Cardiac septum (tissue), 1 donor: Measurements from ENCODE around the gene PRPF40B. TPM values are rescaled to one million over a fixed set of nuclear protein-coding genes. Genes with fewer than 3 reads are reported as not detected.

Experiments used
- DNase-seq: peaks from one replicate; pipeline ENCODE4 v3.0.0-alpha.2; 2020; ENCODE audit warnings: low spot score
- intact Hi-C: fragments of 100-400 bp; cut with DNase I; formaldehyde crosslinking; loops from one replicate; pipeline ENCODE4 v1.14.0; 2022
- total RNA-seq: library from RNA; stranded (reverse); fragmentation: NEBNext Ultra II Directional; extraction: Animal tissue kit (Norgen Biotek cat#: 25700); gene quantifications from one replicate; pipeline ENCODE4 v1.2.1, GENCODE V29; 2021
- donor health status: DM: no; HTN: no; CAD: no.

PRPF40B gene
- total RNA-seq, 1 donor from 2014 or later: 30.1 TPM

GRCh38 chr12:49649445-49649844 is 26.1 kb downstream of the PRPF40B start:
- no peak for DNase-seq
- intact Hi-C loops: loop anchor here (10.0 kb wide), 1 partner anchor 185 kb away; no protein-coding TSS in a partner anchor

GRCh38 chr12:49649892-49650291 is 26.5 kb downstream of the PRPF40B start:
- intact Hi-C loops: loop anchor here (10.0 kb wide), 1 partner anchor 185 kb away; no protein-coding TSS in a partner anchor
- DNase-seq: no peak

GRCh38 chr12:49651855-49652254 is 28.5 kb downstream of the PRPF40B start:
- DNase-seq: no peak
- intact Hi-C loops: no loop called here

GRCh38 chr12:49652921-49653520 is 29.7 kb downstream of the PRPF40B start:
- intact Hi-C loops: no loop called here
- DNase-seq: peak; percentile 56

- no peak for DNase-seq
- intact Hi-C loops: no loop called here
Measured at GRCh38 chr12:49654715-49655114, 31.4 kb downstream of the PRPF40B start.

DNA sequence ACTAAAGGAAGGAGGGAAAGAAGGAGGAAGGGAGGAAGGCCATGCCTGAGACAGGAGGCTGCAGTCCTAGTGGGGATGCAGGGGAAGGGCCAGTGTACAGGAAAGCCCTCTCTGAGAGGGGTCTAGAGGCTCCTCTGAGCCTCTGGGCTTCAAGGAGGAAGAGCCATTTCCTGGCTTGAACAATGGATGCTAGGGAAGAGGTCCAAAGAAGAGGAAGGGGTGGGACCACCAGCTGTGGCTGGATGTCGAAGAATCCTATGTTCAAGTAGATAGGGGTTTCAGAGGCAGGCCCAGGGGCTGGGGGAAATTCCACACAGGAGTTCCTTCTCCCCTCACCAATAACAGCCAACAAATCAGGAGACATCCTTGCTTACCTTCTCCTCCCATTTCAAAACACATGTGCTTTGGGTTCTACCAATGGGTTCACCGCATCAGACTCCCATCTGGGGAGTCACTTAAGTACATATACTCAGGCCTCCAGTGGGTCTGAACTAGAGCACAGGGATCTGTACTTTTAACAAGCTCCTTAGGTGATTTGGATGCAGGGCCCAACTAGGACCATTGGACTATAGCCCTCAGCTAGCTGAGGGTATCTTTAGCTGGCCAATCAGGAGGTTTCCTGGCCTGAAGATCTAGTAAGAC is 32.4 kb downstream of the PRPF40B start:
- DNase-seq: no peak
- intact Hi-C loops: no loop called here

- intact Hi-C loops: no loop called here
Measured at GRCh38 chr12:49658276-49658675, 34.9 kb downstream of the PRPF40B start.

GRCh38 chr12:49659753-49660152 is 36.4 kb downstream of the PRPF40B start:
- intact Hi-C loops: no loop called here
- DNase-seq: no peak

More at GRCh38 chr12:49658276-49658675, 34.9 kb downstream of the PRPF40B start:
- DNase-seq: no peak

GRCh38 chr12:49661191-49661590 is 37.8 kb downstream of the PRPF40B start:
- intact Hi-C loops: no loop called here
- DNase-seq: no peak

DNA sequence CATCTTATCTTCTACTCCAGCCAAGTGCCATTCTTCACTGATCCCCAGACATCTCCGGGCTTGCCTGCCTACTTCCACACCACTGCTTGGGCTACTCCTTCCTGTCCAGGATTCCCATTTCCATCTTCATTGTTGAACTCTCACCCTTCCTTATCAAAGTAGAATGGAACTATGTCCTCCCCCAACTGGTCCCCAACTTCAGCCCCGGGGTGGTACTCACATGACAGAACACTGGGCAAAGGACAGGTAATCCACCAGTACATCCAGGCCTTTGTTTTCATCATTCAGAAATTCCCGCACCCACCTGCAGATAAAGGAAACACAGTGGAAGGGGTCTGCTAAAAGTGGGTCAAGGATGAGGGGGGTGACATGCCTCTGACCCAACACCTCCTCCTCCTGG is 38.4 kb downstream of the PRPF40B start:
- intact Hi-C loops: no loop called here
- no peak for DNase-seq

DNA sequence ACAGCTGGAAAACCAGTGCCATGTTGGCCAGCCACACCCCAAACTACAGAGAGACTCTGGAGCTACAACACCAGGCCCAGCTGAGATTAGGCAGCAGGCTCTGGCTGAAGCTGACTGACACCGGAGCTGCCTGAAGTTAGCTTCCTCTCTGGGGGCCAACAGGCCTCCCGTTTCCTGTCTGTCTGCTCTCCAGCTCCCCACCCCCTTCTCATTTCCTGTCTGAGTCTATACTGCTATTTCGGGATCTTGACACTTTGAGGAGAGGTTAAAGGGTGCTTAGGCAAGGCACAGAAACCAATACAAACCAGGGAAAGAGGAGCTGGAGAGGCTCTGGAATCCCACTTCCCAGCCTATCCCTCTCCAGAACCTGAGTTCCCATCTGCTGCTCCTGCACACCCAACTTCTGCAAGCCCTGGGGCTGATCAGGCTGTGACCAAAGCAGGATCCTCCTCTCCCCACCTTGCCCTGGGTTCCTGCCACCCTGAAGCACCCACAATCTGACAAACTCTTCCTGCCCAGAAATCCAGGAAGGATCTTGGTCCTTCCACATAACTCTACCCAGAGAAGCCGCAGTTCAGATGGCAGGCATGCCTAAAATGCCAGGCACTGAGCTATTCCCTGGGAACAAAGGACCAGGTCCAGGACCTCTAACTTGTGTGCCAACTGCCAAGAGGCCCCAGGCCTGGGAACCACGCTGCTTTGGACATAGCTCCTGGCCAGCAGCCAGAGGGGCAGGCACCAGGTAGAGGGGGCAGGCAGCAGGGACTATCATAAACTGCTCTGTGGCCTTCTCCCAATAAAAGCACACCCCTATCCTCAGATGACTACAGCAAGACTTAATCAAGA is 39.9 kb downstream of the PRPF40B start:
- intact Hi-C loops: loop anchor here (1.0 kb wide), 1 partner anchor 10 kb away; no protein-coding TSS in a partner anchor
- DNase-seq: peak; percentile 91

DNA sequence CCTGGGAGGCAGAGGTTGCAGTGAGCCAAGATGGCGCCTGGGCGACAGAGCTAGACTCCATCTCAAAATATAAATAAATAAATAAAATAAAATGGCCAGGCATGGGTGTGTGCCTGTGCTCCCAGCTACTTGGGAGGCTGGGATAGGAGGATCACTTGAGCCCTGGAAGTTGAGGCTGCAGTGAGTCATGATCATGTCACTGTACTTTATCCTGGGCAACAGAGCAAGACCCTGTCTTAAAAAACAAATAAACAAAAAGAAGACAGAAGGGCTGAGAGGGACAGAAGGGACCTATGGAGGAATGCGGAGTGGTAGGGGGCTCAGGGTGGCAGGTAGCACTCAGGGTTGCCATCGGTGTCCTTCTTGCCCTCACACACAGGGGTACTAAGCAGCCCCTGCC is 40.8 kb downstream of the PRPF40B start:
- no peak for DNase-seq

GRCh38 chr12:49664591-49665239 is 41.4 kb downstream of the PRPF40B start:
- intact Hi-C loops: no loop called here
- DNase-seq: no peak

More for the DNA sequence above, 40.8 kb downstream of the PRPF40B start:
- intact Hi-C loops: no loop called here

DNA sequence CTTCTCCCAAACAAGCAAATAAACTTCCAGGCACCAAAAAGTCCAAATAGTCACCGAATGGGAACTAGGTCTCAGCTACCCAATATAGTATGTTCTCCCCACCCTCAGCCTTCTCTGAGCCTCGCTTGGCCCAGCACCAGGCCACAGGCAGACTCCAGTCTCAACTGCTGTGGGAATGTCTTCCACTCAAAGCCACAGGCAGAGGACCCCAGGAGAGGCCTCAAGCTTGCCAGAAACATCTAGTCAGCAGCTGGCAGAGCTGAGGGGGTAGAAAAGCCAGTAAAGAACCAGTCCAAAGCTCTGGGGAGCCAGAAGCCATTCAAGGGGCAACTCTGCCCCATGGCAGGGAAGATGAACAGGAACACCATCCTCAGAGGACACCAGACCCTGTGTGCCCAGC is 42.0 kb downstream of the PRPF40B start:
- intact Hi-C loops: no loop called here
- no peak for DNase-seq

GRCh38 chr12:49666176-49666575 is 42.8 kb downstream of the PRPF40B start:
- DNase-seq: no peak
- intact Hi-C loops: no loop called here

DNA sequence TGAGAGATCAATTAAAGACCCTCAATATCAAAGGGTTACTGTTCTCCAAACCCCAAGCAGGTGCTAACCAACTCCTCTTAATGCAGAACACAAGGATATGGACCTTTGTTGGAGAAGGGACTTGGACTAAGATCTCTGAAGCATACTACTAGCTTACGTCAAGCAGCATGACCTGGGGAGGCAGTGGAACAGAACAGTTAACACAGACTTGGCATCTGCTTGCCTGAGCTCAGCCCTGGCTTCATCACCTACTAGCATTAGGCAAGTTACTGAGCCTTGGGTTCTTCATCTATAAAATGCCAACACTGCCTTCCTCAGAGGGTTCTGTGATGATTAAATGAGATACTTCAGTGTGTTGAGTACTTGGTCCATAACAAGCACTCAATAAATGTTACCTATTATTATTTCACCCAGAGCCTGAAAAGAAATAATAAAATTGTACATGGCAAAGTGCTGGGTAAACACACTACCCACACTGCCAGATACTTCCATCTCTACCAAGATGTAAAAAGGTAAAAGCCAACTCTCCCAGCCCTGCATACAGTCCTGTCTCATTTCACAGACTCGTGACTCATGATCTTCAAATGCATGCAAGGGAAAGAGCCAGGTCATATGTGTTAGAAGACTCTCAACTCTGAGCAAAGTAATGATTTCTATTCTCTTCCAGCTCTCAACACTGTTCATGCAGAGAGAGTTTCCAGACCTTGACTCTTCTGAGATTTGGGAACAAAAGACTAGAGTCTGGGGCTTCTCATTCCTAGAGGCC is 44.1 kb downstream of the PRPF40B start:
- peak; percentile 19 for DNase-seq
- intact Hi-C loops: no loop called here

DNA sequence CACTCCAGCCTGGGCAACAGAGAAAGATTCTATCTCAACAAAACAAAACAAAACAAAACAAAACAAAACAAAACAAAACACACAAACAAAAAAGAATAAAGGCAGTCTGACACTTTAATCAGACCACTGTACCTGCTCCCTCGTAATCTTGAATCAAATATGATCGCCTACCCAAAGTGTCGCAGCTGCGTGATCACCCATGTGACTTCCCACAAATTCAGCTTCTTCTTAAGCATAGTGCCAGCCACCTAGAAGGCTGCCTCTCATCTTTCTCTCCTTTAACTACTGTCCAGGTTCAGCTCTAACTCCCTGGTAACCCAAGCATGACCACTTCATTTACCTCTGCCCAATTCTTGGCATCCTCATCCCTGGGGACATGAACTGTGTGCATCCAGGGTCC is 46.4 kb downstream of the PRPF40B start:
- peak; percentile 15 for DNase-seq
- intact Hi-C loops: no loop called here

DNA sequence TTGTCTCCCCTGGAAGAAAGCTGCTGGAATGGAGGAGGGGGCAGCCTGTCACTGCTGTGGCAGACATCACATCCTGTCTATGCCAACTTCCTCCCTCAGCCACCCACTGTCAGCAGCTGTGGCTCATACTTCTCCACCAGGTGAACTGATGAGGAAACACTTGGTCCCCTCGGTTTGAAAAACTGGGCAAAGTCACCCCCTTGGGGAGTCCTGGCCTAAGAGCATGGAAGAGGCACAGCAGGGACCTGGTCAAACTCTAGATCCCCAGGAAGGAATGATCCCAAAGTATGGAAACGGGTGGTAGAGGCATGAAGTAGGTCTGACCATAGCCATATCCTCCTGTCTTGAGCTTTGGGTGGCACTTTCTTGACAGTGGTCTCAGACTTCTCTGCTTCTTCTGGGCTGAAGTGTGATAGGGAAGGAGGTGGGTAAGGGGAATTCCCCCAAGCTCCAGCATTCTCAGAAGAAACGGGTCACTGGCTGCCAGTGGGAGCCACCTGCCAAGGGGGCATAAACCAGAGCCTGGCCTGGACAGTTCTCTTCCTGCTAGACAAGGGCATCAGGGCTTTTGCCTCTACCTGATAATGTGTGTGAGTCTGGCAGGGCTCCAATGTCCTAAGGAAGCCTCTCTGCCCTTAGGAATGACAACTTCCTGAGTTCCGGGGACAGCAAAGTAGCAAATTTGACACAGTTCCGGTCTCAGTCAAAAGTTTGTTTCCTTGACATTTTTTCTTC is 47.8 kb downstream of the PRPF40B start:
- DNase-seq: peak; percentile 80
- intact Hi-C loops: no loop called here
